ENCODE results near the gene NPC2. TPM values are rescaled to one million over a fixed set of nuclear protein-coding genes. Genes with fewer than 3 reads are reported as not detected.

Gene NPC2
- total RNA-seq, 4 donors from 2014 or later: 75.9 to 176 (median 92.9) TPM

GRCh38 chr14:74491956-74492775 is 939 bp downstream of the NPC2 start:
- intact Hi-C loops (cut with DNase I; ENCODE audit: low total_unique reads) (loop anchor here (2.0 to 5.0 kb wide), 5 partner anchors 57 to 475 kb away; partner anchors contain the start of genes ALDH6A1, AREL1, BBOF1 and ENTPD5), in situ Hi-C loops (cut with MboI; ENCODE audit: low sequenced_read_pairs in 4 of 4) (loop anchor here in 1 of 4 donors (10.0 kb wide), 1 partner anchor 113 kb away; no protein-coding TSS in a partner anchor)
- H3K36me3 ChIP-seq: peaks cover 0 to 14% of the 10 kb centered on the region in 2 donors
- H3K4me1 ChIP-seq: peaks cover 22 to 26% of the 10 kb centered on the region in 2 donors
- no peaks in the 10 kb centered on the region for H3K9me3 ChIP-seq
- DNase-seq: no peak
- H3K4me3 ChIP-seq: peak overlapping the region; percentile 91 to 97 (median 94)
- peak overlapping the region; percentile 91 to 97 (median 96) for H3K27ac ChIP-seq
- H3K27me3 ChIP-seq: no peaks in the 10 kb centered on the region
- no peak for ATAC-seq
- TF ChIP-seq POLR2A (IDR thresholded peaks at IDR 0.05): no peak
- TF ChIP-seq, protein P1, sequence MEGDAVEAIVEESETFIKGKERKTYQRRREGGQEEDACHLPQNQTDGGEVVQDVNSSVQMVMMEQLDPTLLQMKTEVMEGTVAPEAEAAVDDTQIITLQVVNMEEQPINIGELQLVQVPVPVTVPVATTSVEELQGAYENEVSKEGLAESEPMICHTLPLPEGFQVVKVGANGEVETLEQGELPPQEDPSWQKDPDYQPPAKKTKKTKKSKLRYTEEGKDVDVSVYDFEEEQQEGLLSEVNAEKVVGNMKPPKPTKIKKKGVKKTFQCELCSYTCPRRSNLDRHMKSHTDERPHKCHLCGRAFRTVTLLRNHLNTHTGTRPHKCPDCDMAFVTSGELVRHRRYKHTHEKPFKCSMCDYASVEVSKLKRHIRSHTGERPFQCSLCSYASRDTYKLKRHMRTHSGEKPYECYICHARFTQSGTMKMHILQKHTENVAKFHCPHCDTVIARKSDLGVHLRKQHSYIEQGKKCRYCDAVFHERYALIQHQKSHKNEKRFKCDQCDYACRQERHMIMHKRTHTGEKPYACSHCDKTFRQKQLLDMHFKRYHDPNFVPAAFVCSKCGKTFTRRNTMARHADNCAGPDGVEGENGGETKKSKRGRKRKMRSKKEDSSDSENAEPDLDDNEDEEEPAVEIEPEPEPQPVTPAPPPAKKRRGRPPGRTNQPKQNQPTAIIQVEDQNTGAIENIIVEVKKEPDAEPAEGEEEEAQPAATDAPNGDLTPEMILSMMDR (IDR thresholded peaks at IDR 0.05 in 4 of 5, conservative IDR thresholded peaks at IDR 0.05 in 1 of 5): peak in 1 of 5 experiments; percentile 12

GRCh38 chr14:74490486-74490885 is 2.6 kb downstream of the NPC2 start:
- no peak for ATAC-seq

DNA sequence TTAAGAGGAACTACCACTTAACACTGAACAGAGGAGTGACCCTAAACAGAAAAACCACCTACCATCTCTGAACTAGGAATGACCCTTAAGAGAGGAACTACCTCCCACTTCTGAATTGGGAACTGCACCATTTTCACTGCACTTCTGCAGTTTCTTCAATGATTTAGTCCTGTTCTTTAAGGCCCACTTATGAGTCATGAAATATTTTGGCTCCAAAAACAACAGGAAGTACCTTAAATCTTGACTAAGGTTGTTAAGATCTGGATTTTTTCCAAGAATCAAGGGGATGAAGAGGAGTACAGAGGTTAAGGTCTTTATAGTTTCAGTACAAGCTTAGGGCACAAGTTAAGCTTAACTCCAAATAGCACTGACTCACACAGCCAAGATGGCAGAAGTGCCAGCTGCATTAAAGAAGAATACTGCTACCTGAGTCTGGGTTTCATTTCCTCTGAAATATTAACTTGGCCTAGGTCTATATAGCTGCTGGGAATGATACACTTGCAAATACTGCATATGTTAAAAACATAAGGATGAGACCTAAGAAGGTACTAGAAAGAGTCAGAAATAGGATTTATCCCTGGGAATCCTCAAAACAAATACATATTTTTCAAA is 4.2 kb downstream of the NPC2 start:
- intact Hi-C loops (cut with DNase I; ENCODE audit: low total_unique reads) (no loop called here), in situ Hi-C loops (cut with MboI; ENCODE audit: low sequenced_read_pairs in 4 of 4) (loop anchor here in 1 of 4 donors (10.0 kb wide), 1 partner anchor 124 kb away; no protein-coding TSS in a partner anchor)
- Histone ChIP-seq H3K9me3 (no peaks in the 10 kb centered on the region), H3K27me3 (no peaks in the 10 kb centered on the region), H3K27ac (no peak overlapping the region), H3K4me3 (no peak overlapping the region), H3K4me1 (peaks cover 12 to 32% of the 10 kb centered on the region in 2 donors), H3K36me3 (peaks cover 3 to 5% of the 10 kb centered on the region in 2 donors)
- no peak for ATAC-seq
- no peak for DNase-seq
- no peak for TF ChIP-seq POLR2A (IDR thresholded peaks at IDR 0.05)
- TF ChIP-seq, protein P1 (IDR thresholded peaks at IDR 0.05 in 4 of 5, conservative IDR thresholded peaks at IDR 0.05 in 1 of 5): no peak

More at GRCh38 chr14:74490486-74490885, 2.6 kb downstream of the NPC2 start:
- no peak for DNase-seq
- H3K4me1 ChIP-seq: peaks cover 22 to 31% of the 10 kb centered on the region in 2 donors
- no peak for TF ChIP-seq POLR2A (IDR thresholded peaks at IDR 0.05)
- TF ChIP-seq, protein P1 (IDR thresholded peaks at IDR 0.05 in 4 of 5, conservative IDR thresholded peaks at IDR 0.05 in 1 of 5): no peak
- H3K9me3 ChIP-seq: no peaks in the 10 kb centered on the region
- intact Hi-C loops (cut with DNase I; ENCODE audit: low total_unique reads) (loop anchor here (5.0 kb wide), 3 partner anchors 128 to 473 kb away; partner anchors contain the start of genes AREL1, BBOF1, ENTPD5 and FCF1), in situ Hi-C loops (cut with MboI; ENCODE audit: low sequenced_read_pairs in 4 of 4) (loop anchor here in 1 of 4 donors (10.0 kb wide), 1 partner anchor 114 kb away; no protein-coding TSS in a partner anchor)
- H3K36me3 ChIP-seq: peaks cover under 1 to 4% of the 10 kb centered on the region in 2 donors
- H3K27me3 ChIP-seq: no peaks in the 10 kb centered on the region
- H3K4me3 ChIP-seq: no peak overlapping the region
- no peak overlapping the region for H3K27ac ChIP-seq

DNA sequence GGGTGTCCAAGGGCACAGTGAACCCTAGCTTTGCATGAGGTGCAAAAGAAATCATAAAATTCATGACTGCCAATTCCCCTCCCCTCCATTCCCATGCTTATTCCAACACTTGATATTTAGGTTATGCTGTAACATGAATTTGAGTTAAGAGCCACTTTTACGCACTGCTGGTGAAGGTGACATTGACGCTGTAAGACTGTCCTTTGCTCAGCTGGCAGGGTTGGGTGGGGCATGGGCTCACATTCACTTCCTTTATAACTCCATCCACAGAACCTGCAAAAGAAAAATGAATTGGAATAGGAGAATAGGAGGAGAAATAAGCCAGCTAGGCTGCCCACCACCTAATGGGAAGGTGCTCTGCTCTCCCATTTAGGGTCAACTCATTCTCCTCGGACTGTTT is 6.9 kb downstream of the NPC2 start:
- H3K4me1 ChIP-seq: peaks cover 0 to 20% of the 10 kb centered on the region in 2 donors
- H3K27me3 ChIP-seq: no peaks in the 10 kb centered on the region
- intact Hi-C loops (cut with DNase I; ENCODE audit: low total_unique reads) (no loop called here), in situ Hi-C loops (cut with MboI; ENCODE audit: low sequenced_read_pairs in 4 of 4) (loop anchor here in 1 of 4 donors (10.0 kb wide), 1 partner anchor 121 kb away; no protein-coding TSS in a partner anchor)
- H3K4me3 ChIP-seq: no peak overlapping the region
- TF ChIP-seq POLR2A (IDR thresholded peaks at IDR 0.05): no peak
- TF ChIP-seq, protein P1 (IDR thresholded peaks at IDR 0.05 in 4 of 5, conservative IDR thresholded peaks at IDR 0.05 in 1 of 5): no peak
- H3K9me3 ChIP-seq: no peaks in the 10 kb centered on the region
- H3K36me3 ChIP-seq: peaks cover 3 to 28% of the 10 kb centered on the region in 2 donors
- H3K27ac ChIP-seq: no peak overlapping the region
- DNase-seq: no peak
- ATAC-seq: no peak

Data from gastrocnemius medialis (tissue), 4 donors.